HG03457 (cell line): ENCODE data around the gene TMEM200B.
"Not testable (repeated sequence)": the region's sequence is repeated elsewhere in the genome, so short reads cannot be mapped to it uniquely, and the experiment has no call there.

Source experiments
- ATAC-seq: cut with Tn5 transposase; IDR thresholded peaks from one replicate; pipeline ENCODE4 v1.9.1; 2021; ENCODE audit warnings: moderate number of reproducible peaks; ENCODE audit not compliant: unreplicated experiment

TMEM200B gene

DNA sequence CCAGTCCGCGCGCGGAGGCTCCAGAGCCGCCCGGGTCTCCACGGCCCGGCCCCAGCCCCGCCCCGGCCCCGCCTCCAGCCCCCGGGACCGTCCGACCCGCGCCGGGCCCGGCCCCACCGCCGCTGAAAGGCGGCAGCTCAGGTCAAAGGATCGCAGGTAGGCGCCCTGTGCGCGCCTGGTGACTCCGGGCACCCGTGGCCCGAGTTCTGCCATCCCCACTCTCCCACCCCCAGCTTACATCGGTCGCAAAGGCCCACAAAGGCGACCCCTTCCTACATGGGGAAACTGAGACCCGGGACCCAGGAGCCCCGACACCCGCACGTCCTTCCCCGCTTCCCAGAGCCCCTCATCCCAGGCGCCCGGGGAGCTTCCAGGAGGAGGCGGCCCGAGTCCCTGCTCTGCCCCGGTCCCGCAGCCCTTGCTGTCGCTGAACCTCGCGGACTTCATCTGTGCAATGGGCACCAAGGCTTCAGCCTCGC lies at the start of gene TMEM200B:
Gene TMEM200B (minus strand): TSS at position 17 of the 479 bp plus-strand sequence. CDS start 2,075 bp downstream, outside the sequence.
- no peak for ATAC-seq

DNA sequence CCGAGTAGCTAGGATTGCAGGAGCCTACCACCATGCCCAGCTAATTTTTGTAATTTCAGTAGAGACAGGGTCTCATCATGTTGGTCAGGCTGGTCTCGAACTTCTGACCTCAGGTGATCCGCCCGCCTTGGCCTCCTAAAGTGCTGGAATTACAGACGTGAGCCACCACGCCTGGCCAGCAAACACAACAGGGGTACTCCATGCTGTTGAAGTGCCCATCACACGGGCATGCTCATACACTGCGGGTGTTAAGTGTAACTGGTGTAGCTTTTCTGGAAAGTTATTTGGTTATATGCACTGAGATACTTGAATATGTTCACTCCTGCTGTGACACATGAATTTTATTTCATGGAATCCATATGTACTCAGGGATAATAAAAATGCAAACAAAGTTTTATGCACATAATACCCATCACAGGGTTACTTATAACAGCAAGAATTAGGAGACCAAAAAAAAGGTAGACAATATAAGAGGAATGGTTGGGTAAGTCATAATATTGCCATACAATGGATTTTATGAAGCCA lies 48.8 kb upstream of the TMEM200B start:
- ATAC-seq = no peak

GRCh38 chr1:29171521-29171920 lies 47.8 kb upstream of the TMEM200B start:
- ATAC-seq = no peak

GRCh38 chr1:29171089-29171488 lies 47.4 kb upstream of the TMEM200B start:
- ATAC-seq = no peak

DNA sequence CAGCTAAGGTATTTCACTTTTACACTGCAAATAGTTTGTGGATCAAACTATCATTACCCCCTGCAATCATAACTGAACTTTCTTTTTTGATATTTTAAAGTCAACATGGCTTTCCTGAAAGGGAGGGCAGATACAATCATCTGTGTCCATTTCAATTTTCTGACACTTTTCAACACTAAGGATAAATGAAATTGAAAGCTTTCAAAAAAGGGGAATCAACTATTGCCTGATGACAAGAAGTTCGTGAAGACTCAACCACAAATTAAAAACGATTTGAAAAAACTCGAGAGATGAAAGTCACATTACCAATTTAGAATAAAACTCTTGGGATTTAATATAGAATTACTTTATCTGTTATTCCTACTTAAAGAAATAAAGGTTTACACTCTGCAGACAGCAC lies 46.3 kb upstream of the TMEM200B start:
- no peak for ATAC-seq

DNA sequence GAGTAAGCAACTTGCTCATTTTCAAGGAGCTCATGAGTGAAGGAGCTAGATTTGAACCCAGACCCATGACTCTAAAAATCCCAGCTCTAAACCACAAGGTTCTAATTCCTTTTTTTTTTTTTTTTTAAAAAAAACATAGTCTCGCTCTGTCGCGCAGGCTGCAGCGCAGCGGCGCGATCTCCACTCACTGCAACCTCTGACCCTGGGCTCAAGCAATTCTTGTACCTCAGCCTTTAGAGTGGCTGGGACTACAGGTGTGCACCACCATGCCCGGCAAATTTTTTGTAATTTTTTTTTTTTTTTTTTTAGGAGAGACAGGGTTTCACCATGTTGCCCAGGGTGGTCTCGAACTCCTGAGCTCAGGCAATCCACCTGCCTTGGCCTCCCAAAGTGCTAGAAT lies 44.2 kb upstream of the TMEM200B start:
- ATAC-seq = no peak

- no peak for ATAC-seq
Measured at GRCh38 chr1:29166291-29166878, 42.7 kb upstream of the TMEM200B start.

DNA sequence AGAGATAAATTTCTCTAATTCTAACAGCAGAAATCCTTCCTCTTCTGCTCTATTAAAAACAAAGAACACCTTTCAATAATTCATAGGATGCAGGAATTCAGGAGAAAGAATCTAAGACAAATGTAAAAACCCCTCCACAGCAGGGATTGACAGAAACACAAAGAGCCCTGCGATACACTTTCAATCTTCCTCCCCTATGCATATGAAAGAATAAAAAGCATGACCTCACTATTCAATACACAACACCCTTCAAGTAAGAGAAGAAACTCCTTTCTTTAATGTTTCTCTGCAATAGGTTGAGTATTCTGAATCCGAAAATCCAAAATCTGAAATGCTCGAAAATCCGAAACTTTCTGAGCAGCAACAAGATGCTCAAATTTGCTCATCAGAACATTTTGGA lies 40.9 kb upstream of the TMEM200B start:
- ATAC-seq = no peak

DNA sequence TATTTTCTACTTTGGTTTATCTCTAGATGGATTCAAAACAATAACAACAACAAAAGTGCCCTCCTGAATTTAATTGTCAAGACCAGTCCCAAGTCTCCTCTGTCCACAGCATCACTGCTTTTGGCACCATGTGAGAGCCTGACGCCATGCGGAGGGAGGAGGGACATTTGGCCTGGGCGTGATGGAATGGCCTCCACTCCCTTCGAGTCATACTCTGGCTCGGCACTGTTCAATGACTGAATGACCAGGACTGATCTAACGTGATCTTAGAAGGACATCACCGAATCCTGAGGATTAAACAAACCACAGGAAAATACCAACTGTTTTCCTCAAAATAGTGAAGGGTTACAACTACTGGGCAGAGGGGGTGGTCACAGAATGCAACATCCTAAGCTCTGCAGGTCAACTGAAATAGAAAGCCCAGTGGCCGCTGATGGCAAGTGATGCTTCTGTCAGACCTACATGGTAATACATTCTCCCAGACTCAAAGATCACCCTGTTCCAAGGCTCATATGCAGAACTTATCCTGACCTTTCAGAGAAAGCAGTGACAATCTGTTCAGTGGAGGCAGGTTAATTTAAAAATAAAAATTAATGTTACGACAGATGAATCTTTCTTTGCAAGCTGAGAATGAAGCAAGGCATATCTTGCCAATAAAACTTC lies 38.9 kb upstream of the TMEM200B start:
- no peak for ATAC-seq

- no peak for ATAC-seq
Measured at GRCh38 chr1:29162025-29162424, 38.3 kb upstream of the TMEM200B start.

DNA sequence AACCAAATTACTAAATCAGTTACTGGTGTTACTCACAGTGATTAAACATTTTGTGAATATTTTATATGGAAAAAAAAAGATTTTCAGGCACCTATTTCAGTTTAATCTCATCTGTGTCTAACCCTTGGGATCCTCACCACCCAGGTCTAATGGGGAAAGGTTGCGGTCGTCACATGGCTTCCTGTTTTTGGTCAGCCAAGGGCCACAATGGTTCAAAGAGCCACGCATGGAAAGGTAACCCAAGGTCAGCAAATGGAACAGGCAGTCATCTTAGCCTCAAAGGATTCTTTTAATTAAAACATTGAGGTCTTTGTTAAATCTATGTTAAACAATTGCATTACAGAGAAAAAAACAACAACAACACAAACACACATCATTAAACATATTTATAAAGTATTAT lies 36.1 kb upstream of the TMEM200B start:
- no peak for ATAC-seq

- ATAC-seq = no peak
Measured at GRCh38 chr1:29157269-29157601, 33.5 kb upstream of the TMEM200B start.

DNA sequence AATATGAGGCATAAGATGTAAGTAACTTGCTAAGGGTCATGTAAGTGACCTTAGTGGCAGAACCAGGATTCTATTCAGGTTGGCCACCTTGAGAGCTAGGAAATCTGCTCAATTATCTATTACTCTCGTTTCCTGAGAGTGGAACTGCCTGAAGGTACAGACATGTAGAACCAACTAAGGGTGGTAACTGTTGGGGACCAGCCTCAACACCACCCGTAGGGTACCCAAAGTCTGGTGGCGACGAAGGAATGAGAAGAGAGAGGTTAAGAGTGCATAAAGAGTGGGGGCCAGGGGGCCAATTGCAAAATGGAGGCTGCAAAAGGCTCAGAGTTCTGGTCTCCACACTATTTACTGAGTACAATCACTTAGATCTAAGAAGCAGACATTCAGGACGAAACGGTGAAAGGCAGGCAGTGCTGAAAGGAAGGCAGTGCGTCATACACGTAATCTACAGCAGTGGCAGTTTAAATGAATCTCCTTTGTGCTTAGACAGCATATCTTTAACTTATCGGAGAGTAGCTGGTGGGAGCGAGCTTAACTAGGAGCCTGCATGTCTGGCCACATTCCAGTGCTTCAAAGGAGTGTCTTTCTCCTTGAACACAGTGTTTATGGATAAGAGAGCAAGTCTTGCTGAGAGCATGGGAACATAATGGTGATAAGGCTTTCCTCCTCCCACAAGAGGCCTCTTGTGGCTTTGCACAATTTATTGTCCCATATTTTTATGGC lies 33.0 kb upstream of the TMEM200B start:
- ATAC-seq = no peak

DNA sequence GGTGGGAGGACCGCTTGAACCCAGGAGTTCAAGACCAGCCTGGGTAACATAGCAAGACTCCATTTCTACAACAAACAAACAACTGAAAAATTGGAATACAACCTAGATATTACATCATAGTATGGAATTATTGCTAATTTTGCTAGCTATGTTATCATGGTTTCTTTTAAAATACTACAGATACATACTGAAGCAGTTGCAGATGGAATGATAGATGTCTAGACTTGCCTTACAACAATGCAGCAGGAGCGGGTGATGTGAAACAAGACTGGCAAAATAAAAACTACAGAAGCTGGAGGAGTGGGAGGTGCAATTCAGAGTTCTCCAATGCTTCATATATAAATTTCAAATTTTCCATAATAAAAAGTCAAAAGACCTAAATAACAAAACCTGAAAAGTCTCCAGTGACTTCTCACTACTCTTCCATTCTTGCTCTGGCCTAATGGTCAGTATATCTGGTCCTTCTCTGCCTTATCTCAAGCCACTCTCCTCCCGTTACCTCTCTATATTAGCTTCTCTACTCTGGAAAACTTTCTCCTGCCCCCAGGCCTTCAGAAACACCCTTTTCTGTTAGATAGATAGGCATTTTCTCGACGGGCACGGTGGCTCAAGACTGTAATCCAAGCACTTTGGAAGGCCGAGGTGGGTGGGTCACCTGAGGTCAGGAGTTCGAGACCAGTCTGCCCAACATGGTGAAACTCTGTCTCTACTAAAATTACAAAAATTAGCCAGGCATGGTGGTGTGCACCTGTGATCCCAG lies 28.5 kb upstream of the TMEM200B start:
- ATAC-seq = no peak

DNA sequence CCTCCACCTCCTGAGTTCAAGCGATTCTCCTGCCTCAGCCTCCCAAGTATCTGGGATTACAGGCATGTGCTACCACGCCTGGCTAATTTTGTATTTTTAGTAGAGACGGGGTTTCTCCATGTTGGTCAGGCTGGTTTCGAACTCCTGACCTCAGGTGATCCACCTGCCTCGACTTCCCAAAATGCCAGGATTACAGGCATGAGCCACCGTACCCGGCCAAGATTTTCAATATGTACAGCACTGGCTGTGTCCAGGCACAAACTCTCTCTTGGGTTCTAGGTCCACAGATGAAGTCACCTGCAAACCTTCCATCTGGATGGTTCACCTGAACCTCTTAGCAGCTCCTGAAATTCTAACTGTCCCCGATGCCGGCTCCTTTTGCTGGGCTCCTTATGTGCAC lies 26.6 kb upstream of the TMEM200B start:
- ATAC-seq = not testable (repeated sequence)

- no peak for ATAC-seq
Measured at GRCh38 chr1:29148656-29149491, 25.2 kb upstream of the TMEM200B start.

DNA sequence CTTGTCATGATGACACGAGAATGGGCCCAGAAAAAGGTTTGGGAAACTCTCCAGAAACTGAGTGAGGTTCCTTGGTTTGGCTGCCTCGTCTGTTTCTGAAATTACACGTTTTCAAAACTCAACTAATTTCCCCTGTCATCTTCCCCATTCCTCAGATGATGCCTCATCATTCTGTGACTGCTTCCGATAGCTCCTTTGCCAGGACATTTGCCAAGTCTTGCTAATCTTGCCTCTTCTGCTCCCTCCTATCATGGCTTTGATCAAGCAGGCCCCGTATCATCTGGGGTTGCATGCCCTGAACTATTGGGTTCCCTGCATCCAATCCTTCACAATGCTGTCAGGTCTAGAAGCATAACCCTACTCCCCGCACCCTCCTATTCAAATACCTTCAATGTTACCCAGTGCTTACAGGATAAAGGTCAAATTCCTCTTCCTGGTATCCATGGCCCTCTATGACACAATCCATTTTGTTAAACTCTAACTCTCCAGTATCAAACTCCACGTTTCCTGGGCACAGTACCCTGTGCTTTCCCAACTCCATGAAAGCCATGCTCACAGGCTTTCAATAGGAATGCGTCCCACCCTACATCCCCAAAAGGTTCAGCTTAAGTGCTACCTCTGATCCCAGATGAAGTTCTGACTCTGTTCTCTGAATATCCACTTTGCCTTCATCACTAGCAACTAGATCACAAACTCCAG lies 22.2 kb upstream of the TMEM200B start:
- ATAC-seq = no peak

- ATAC-seq = no peak
Measured at GRCh38 chr1:29144178-29144577, 20.5 kb upstream of the TMEM200B start.

DNA sequence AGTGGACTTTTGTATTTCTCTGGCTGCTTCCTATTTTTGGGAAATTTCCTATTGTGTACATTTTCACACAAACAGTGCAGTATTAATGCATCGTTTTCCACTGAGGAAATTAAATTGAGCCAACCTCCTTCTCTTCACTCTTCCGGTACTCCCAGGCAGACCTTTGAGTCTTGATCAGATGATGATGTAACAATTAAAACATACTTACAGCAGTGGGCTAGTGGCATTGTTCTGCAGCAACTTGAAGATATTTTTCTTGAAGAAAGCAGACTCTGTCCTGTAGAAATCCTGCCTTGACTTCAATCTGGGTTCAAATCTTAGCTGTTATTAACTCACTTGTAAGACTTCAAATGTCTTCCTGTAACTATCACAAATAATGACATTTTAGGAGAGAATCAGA lies 19.0 kb upstream of the TMEM200B start:
- ATAC-seq = no peak
